Uterus (tissue), 4 donors: ENCODE data around the gene MCM9. TPM values are rescaled to one million over a fixed set of nuclear protein-coding genes. Genes with fewer than 3 reads are reported as not detected.
"Not testable (repeated sequence)": the region's sequence is repeated elsewhere in the genome, so short reads cannot be mapped to it uniquely, and the experiment has no call there.

Experiments used
- DNase-seq, 2 donors: peaks; one replicate each; pipeline ENCODE4 v3.0.0-alpha.2; 2019 to 2020
- H3K27ac ChIP-seq, 2 donors: fragments of 200-600 bp; sonication (generic); 1 replicate in 1 of 2; 2 replicates in 1 of 2; pipeline ENCODE4 v1.5.1; 2016 to 2018
- H3K27me3 ChIP-seq, 2 donors: fragments of 200-600 bp; sonication (generic); one replicate each; pipeline ENCODE4 v1.5.1; 2018 to 2019; ENCODE audit warnings: control low read depth in 1 of 2
- H3K36me3 ChIP-seq, 2 donors: fragments of 200-600 bp; sonication (generic); one replicate each; pipeline ENCODE4 v1.5.1; 2019; ENCODE audit warnings: control low read depth in 1 of 2
- H3K4me1 ChIP-seq, 2 donors: fragments of 200-600 bp; sonication (generic); one replicate each; pipeline ENCODE4 v1.5.1; 2018 to 2019; ENCODE audit warnings: control low read depth in 1 of 2
- H3K4me3 ChIP-seq, 2 donors: fragments of 200-600 bp; sonication (generic); 1 replicate in 1 of 2; 2 replicates in 1 of 2; pipeline ENCODE4 v1.5.1; 2018 to 2019; ENCODE audit warnings: mild to moderate bottlenecking in 1 of 2
- H3K9me3 ChIP-seq, 2 donors: fragments of 200-600 bp; sonication (generic); one replicate each; pipeline ENCODE4 v1.5.1; 2019; ENCODE audit warnings: control low read depth in 1 of 2
- CTCF ChIP-seq, 4 experiments: fragments of 200-600 bp in 2 of 4; fragments of 450-650 bp in 2 of 4; sonication (generic) in 2 of 4; IDR thresholded peaks; one replicate each; pipeline ENCODE4 v1.5.1; 2016 to 2019; ENCODE audit warnings: antibody characterized with exemption in 4 of 4, mild to moderate bottlenecking in 2 of 4, moderate library complexity in 1 of 4
- POLR2A ChIP-seq, 2 donors: fragments of 450-650 bp; IDR thresholded peaks; one replicate each; pipeline ENCODE4 v1.6.1; 2016; ENCODE audit warnings: antibody characterized with exemption in 2 of 2, mild to moderate bottlenecking in 1 of 2, moderate library complexity in 1 of 2
- intact Hi-C: fragments of 100-400 bp; cut with DNase I; formaldehyde crosslinking; loops from one replicate; pipeline ENCODE4 v1.15.1; 2023; ENCODE audit warnings: low total_unique reads
- total RNA-seq, 4 donors: library from RNA; depleted of rRNA in 3 of 4; stranded (reverse); fragments of >200 nt in 3 of 4; gene quantifications; one replicate each; pipeline versions ENCODE4 v1.1.0 to v1.2.4, GENCODE V29; 2014 to 2023
- donor health status: DM: yes; HTN: yes; CAD: no.

Gene MCM9
- total RNA-seq, 4 donors from 2014 or later = 4.4 to 40.0 (median 24.5) TPM

DNA sequence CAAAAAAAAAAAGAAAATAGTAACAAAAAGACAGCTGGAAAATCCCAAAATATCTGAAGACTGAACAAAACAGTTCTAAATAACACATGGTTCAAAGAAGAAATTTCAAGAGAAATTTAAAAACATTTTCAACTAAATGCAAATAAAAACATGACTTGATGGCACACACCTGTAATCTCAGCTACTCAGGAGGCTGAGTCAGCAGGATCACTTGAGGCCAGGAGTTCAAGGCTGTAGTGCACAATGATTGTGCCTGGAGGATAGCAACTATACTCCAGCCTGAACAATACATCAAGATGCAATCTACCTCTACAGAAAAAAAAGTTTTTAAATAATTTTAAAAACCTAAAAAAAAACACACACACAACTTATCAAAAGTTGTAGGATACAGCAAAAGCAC lies 62.6 kb downstream of the MCM9 start:
- H3K4me1 ChIP-seq = no peaks in the 10 kb centered on the region
- TF ChIP-seq POLR2A (IDR thresholded peaks at IDR 0.05) = no peak
- TF ChIP-seq CTCF (IDR thresholded peaks at IDR 0.05) = no peak
- DNase-seq = no peak
- no peak overlapping the region for H3K4me3 ChIP-seq
- intact Hi-C loops = no loop called here
- no peaks in the 10 kb centered on the region for H3K9me3 ChIP-seq
- H3K27me3 ChIP-seq = no peaks in the 10 kb centered on the region
- no peaks in the 10 kb centered on the region for H3K36me3 ChIP-seq
- H3K27ac ChIP-seq = no peak overlapping the region

- intact Hi-C loops = no loop called here
- Histone ChIP-seq H3K36me3 (no peaks in the 10 kb centered on the region), H3K4me1 (no peaks in the 10 kb centered on the region)
These were observed 63.6 kb downstream of the MCM9 start for GRCh38 chr6:118871331-118871730.

GRCh38 chr6:118869894-118870589 lies 64.9 kb downstream of the MCM9 start:
- intact Hi-C loops = no loop called here
- Histone ChIP-seq H3K27me3 (no peaks in the 10 kb centered on the region), H3K4me3 (no peak overlapping the region), H3K36me3 (no peaks in the 10 kb centered on the region), H3K9me3 (no peaks in the 10 kb centered on the region), H3K27ac (no peak overlapping the region), H3K4me1 (no peaks in the 10 kb centered on the region)
- TF ChIP-seq CTCF (IDR thresholded peaks at IDR 0.05) = no peak
- TF ChIP-seq POLR2A (IDR thresholded peaks at IDR 0.05) = no peak
- DNase-seq = no peak

More at GRCh38 chr6:118871331-118871730, 63.6 kb downstream of the MCM9 start:
- Histone ChIP-seq H3K27me3 (no peaks in the 10 kb centered on the region), H3K4me3 (no peak overlapping the region), H3K27ac (no peak overlapping the region), H3K9me3 (no peaks in the 10 kb centered on the region)
- no peak for DNase-seq
- TF ChIP-seq CTCF (IDR thresholded peaks at IDR 0.05) = no peak

DNA sequence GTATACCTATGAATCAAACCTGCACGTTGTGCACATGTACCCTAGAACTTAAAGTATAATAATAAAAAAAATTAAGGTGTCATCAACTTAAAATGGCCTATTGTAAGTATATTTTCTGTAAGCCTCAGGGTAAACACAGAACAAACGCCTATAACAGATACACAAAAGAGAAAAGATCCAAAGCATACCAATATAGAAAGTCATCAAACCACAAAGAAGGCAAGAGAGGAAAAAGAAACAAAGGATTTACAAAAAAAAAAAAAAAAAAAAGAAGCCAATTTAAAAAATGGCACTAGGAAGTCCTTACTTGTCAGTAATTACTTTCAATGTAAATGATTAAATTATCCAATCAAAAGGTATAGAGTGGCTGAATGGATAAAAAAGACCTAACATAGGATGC lies 65.6 kb downstream of the MCM9 start:
- no peak overlapping the region for H3K27ac ChIP-seq
- intact Hi-C loops = no loop called here
- H3K9me3 ChIP-seq = no peaks in the 10 kb centered on the region
- DNase-seq = no peak
- no peaks in the 10 kb centered on the region for H3K4me1 ChIP-seq
- no peaks in the 10 kb centered on the region for H3K36me3 ChIP-seq
- TF ChIP-seq POLR2A (IDR thresholded peaks at IDR 0.05) (no peak), CTCF (IDR thresholded peaks at IDR 0.05) (no peak)
- H3K4me3 ChIP-seq = no peak overlapping the region
- H3K27me3 ChIP-seq = no peaks in the 10 kb centered on the region

- intact Hi-C loops, H3K36me3 ChIP-seq, H3K4me1 ChIP-seq, H3K9me3 ChIP-seq, H3K27ac ChIP-seq, DNase-seq, H3K27me3 ChIP-seq, H3K4me3 ChIP-seq: not testable (repeated sequence)
These were observed 66.1 kb downstream of the MCM9 start for GRCh38 chr6:118868901-118869300.

DNA sequence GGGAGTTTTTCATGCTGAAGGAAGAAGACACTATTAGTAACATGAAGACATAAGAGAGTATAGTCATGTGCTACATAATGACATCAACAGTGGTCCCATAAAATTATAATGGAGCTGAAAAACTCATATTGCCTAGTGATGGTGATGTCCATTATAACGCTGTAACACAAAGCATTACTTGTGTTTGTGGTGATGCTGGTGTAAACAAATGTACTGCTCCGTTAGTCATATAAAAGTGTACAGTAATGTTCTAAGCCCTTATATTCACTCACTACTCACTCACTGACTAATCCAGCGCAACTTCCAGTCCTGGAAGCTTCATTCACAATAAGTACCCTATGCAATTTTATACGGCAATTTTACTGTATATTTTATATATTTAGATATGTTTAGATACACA lies 67.8 kb downstream of the MCM9 start:
- Histone ChIP-seq H3K27me3 (no peaks in the 10 kb centered on the region), H3K4me1 (no peaks in the 10 kb centered on the region), H3K27ac (no peak overlapping the region), H3K36me3 (no peaks in the 10 kb centered on the region), H3K9me3 (no peaks in the 10 kb centered on the region), H3K4me3 (no peak overlapping the region)
- TF ChIP-seq POLR2A (IDR thresholded peaks at IDR 0.05) = no peak
- TF ChIP-seq CTCF (IDR thresholded peaks at IDR 0.05) = no peak
- no peak for DNase-seq
- intact Hi-C loops = no loop called here
